ENCODE data around the gene PHYHD1. TPM values are rescaled to one million over a fixed set of nuclear protein-coding genes. Genes with fewer than 3 reads are reported as not detected.

The PHYHD1 gene
- total and polyA plus RNA-seq, 2 of the 13 experiments (the other 11 are each of a cell fraction or from before 2014, with no cell fraction given): 10.6 to 25.3 TPM

GRCh38 chr9:128947277-128947526 lies 26.4 kb downstream of the PHYHD1 start (continued):
- TF ChIP-seq ZNF687 (CRISPR knock-in tag; IDR thresholded peaks at IDR 0.05) (no peak), ZNF670 (CRISPR knock-in tag; IDR thresholded peaks at IDR 0.05; ENCODE audit: borderline replicate concordance) (no peak), ZNF30 (CRISPR knock-in tag; IDR thresholded peaks at IDR 0.05) (0 out of 2 replicates have a peak, but pooled peaks have one; percentile 73), CCDC6 (CRISPR knock-in tag; IDR thresholded peaks at IDR 0.05) (no peak), ZNF225 (CRISPR knock-in tag; IDR thresholded peaks at IDR 0.05) (no peak), ZFP91 (CRISPR knock-in tag; IDR thresholded peaks at IDR 0.05; ENCODE audit: borderline replicate concordance) (no peak), ZBTB39 (CRISPR knock-in tag; IDR thresholded peaks at IDR 0.05) (0 out of 2 replicates have a peak, but pooled peaks have one; percentile 60), MED1 (CRISPR knock-in tag; IDR thresholded peaks at IDR 0.05) (no peak), ZXDC (CRISPR knock-in tag; IDR thresholded peaks at IDR 0.05) (no peak), ARHGAP35 (CRISPR knock-in tag; IDR thresholded peaks at IDR 0.05; ENCODE audit: borderline replicate concordance) (no peak), ZNF576 (CRISPR knock-in tag; IDR thresholded peaks at IDR 0.05) (no peak), BRCA1 (CRISPR knock-in tag; IDR thresholded peaks at IDR 0.05) (0 out of 2 replicates have a peak, but pooled peaks have one; percentile 48), PLRG1 (conservative IDR thresholded peaks at IDR 0.05) (no peak), ZNF232 (CRISPR knock-in tag; IDR thresholded peaks at IDR 0.05; ENCODE audit: borderline replicate concordance) (no peak), HIC2 (CRISPR knock-in tag; IDR thresholded peaks at IDR 0.05; ENCODE audit: low read depth) (no peak), ZBTB7B (CRISPR knock-in tag; IDR thresholded peaks at IDR 0.05) (no peak)
